K562 (cell line): ENCODE measurements around the gene PACSIN1. TPM values are rescaled to one million over a fixed set of nuclear protein-coding genes. Genes with fewer than 3 reads are reported as not detected.

ENCODE experiments used
- ATAC-seq: fragments of 200-7000 bp; cut with Tn5 transposase; 3 replicates; pipeline ENCODE4 v1.9.1; 2020; ENCODE audit warnings: moderate library complexity
- BruUV-seq: library from RNA; stranded (reverse); fragments of 400-500 nt; replicated peaks from 2 replicates; lab custom pipeline; 2021; lab: Mats Ljungman, UMichigan
- CTCF ChIA-PET: fragments of 300-600 bp; formaldehyde crosslinking; extraction: SDS; loops from one replicate; lab custom pipeline; 2021; ENCODE audit warnings: low intra/inter-chr PET ratio; lab: Yijun Ruan, JAX
- POLR2A ChIA-PET: fragments of 300-600, 350-650 bp; sonication (Branson Sonifier 250); formaldehyde crosslinking; extraction: SDS; loops from one replicate; lab custom pipeline; 2021; ENCODE audit warnings: antibody characterized with exemption, inconsistent platforms; lab: Yijun Ruan, JAX
- DNase-seq, 4 experiments: peaks; one replicate each; pipeline versions ENCODE4 v3.0.0 to v3.0.0-alpha.2; 2011 to 2018; ENCODE audit warnings: low spot score in 3 of 4, mixed read lengths in 3 of 4; ENCODE audit errors: extremely low read depth in 1 of 4
- FAIRE-seq: peaks from 2 replicates; lab custom pipeline; 2011; peaks lifted over from hg19 to GRCh38; lab: Jason Lieb, UNC
- H2AFZ ChIP-seq: 2 replicates; pipeline ENCODE4 v1.6.0; 2011; ENCODE audit warnings: low read depth, low read length, control low read depth, inconsistent platforms
- H3K27ac ChIP-seq: fragments of 200-600 bp; 3 replicates; pipeline ENCODE4 v1.8.0; 2011; ENCODE audit warnings: low read depth, mild to moderate bottlenecking, control low read depth, inconsistent platforms, low read length, moderate library complexity, mixed read lengths; ENCODE audit errors: extremely low read depth
- H3K27me3 ChIP-seq, 2 experiments: fragments of 300-600 bp in 1 of 2; 2 replicates in 1 of 2; 3 replicates in 1 of 2; pipeline versions ENCODE4 v1.6.0 to v1.8.0; 2011; ENCODE audit warnings: inconsistent platforms in 2 of 2, low read length in 2 of 2, mild to moderate bottlenecking in 1 of 2, mixed read lengths in 1 of 2, moderate library complexity in 1 of 2; ENCODE audit not compliant: control insufficient read depth in 2 of 2, insufficient read depth in 2 of 2
- H3K36me3 ChIP-seq: fragments of 300-600 bp; 3 replicates; pipeline ENCODE4 v1.8.0; 2011; ENCODE audit warnings: mild to moderate bottlenecking, low read length, inconsistent platforms; ENCODE audit not compliant: control insufficient read depth, insufficient read depth
- H3K4me1 ChIP-seq, 2 experiments: fragments of 200-600 bp in 1 of 2; replicated peaks in 1 of 2; 2 replicates in 1 of 2; 3 replicates in 1 of 2; pipeline versions ENCODE4 v1.5.1 to v1.8.0; 2011; ENCODE audit warnings: inconsistent platforms in 2 of 2, low read length in 2 of 2, mild to moderate bottlenecking in 1 of 2, mixed read lengths in 1 of 2, moderate library complexity in 1 of 2; ENCODE audit not compliant: control insufficient read depth in 2 of 2, insufficient read depth in 2 of 2
- H3K4me2 ChIP-seq: 2 replicates; pipeline ENCODE4 v1.6.1; 2011; ENCODE audit warnings: low read length, control low read depth, inconsistent platforms, mixed read lengths; ENCODE audit not compliant: insufficient read depth
- H3K4me3 ChIP-seq: fragments of 200-600 bp; sonication (generic), shearing (Covaris generic); 2 replicates; pipeline ENCODE4 v1.5.1; 2016; ENCODE audit warnings: control low read depth, inconsistent platforms
- H3K79me2 ChIP-seq: fragments of 200-600 bp; 3 replicates; pipeline ENCODE4 v1.8.0; 2011; ENCODE audit warnings: low read length, inconsistent platforms; ENCODE audit not compliant: control insufficient read depth, insufficient read depth
- H3K9ac ChIP-seq, 2 experiments: 2 replicates each; pipeline versions ENCODE4 v1.6.0 to v1.6.1; 2011; ENCODE audit warnings: low read depth in 2 of 2, low read length in 2 of 2, control low read depth in 1 of 2, inconsistent platforms in 1 of 2, mild to moderate bottlenecking in 1 of 2, mixed read lengths in 1 of 2; ENCODE audit not compliant: insufficient read depth in 1 of 2
- H3K9me1 ChIP-seq: one replicate; pipeline ENCODE4 v1.6.0; 2011; ENCODE audit warnings: inconsistent platforms, mild to moderate bottlenecking, low read length, moderate library complexity; ENCODE audit not compliant: control insufficient read depth, insufficient read depth
- H3K9me3 ChIP-seq: replicated peaks from 2 replicates; pipeline ENCODE4 v1.5.1; 2011; ENCODE audit warnings: low read depth, low read length, inconsistent platforms; ENCODE audit not compliant: control insufficient read depth, insufficient read depth
- H4K20me1 ChIP-seq: replicated peaks from 2 replicates; pipeline ENCODE4 v1.6.1; 2011; ENCODE audit warnings: low read length, inconsistent platforms, mixed read lengths; ENCODE audit not compliant: control insufficient read depth, insufficient read depth
- FOXP1 ChIP-seq: sonication (generic); formaldehyde crosslinking; IDR thresholded peaks from 2 replicates; pipeline ENCODE4 v1.8.0; 2022; ENCODE audit warnings: mild to moderate bottlenecking, missing genetic modification reagents
- HNRNPL ChIP-seq: fragments of 200-400 bp; formaldehyde crosslinking; IDR thresholded peaks from 2 replicates; pipeline ENCODE4 v1.6.1; 2017; ENCODE audit warnings: low read depth, mild to moderate bottlenecking, low read length
- MYC ChIP-seq, 2 experiments: fragments of 250-450 bp in 1 of 2; sonication (Bioruptor Pico) in 1 of 2; IDR thresholded peaks; 2 replicates each; pipeline versions ENCODE4 v1.5.1 to v1.6.1; 2012 to 2021; ENCODE audit warnings: low read depth in 2 of 2, borderline replicate concordance in 1 of 2, improper control_type of control experiment in 1 of 2, low read length in 1 of 2, mild to moderate bottlenecking in 1 of 2, moderate library complexity in 1 of 2
- RBFOX2 ChIP-seq: fragments of 200-400 bp; formaldehyde crosslinking; IDR thresholded peaks from 2 replicates; pipeline ENCODE4 v1.6.1; 2017; ENCODE audit warnings: low read depth, mild to moderate bottlenecking, low read length, moderate library complexity
- ZBTB7A ChIP-seq: IDR thresholded peaks from 2 replicates; pipeline ENCODE4 v1.6.1; 2011; ENCODE audit warnings: low read depth, mild to moderate bottlenecking, low read length, moderate library complexity, borderline replicate concordance; ENCODE audit not compliant: control insufficient read depth
- WGBS: fragments of 100-300 bp; shearing (Covaris generic); methylation state at CpG from one replicate; pipeline ENCODE4 v1.1.6; 2016; ENCODE audit warnings: low coverage, mixed read lengths; ENCODE audit not compliant: insufficient coverage; ENCODE audit errors: missing lambda C conversion rate; 5-methylcytosine and 5-hydroxymethylcytosine counted together
- in situ Hi-C: fragments of 300-500 bp; cut with MboI; formaldehyde crosslinking; loops from 4 replicates; pipeline ENCODE4 v1.15.0; 2018; ENCODE audit warnings: inconsistent platforms, mixed read lengths
- intact Hi-C: fragments of 100-400 bp; cut with micrococcal nuclease; formaldehyde crosslinking; loops from 2 replicates; pipeline ENCODE4 v1.14.2; 2022
- polyA plus RNA-seq, 8 experiments: library from polyadenylated mRNA; depleted of rRNA in 4 of 8; stranded (reverse) in 5 of 8; unstranded in 3 of 8; fragments of >200 nt; fragmentation: Nextera tagmentation in 2 of 8; fragmentation: Illumina TruSeq in 1 of 8; extraction: Ambion mirVana in 2 of 8; extraction: Trizol in 1 of 8; gene quantifications; 2 replicates each; pipeline versions ENCODE4 v1.2.1 to v1.2.3, GENCODE V29; 2011 to 2014; ENCODE audit warnings: inconsistent platforms in 1 of 8, missing spikeins in 1 of 8
- total RNA-seq, 7 experiments: library from RNA; depleted of rRNA in 6 of 7; stranded (reverse); fragments of >200 nt in 6 of 7; fragmentation: Illumina TruSeq in 2 of 7; extraction: Trizol in 2 of 7; gene quantifications; 2 replicates each; pipeline versions ENCODE4 v1.2.1 to v1.2.3, GENCODE V29; 2011 to 2021; ENCODE audit warnings: low replicate concordance in 1 of 7
- TF ChIP-seq, protein P1 (sequence below), 2 experiments: fragments of 450-650 bp; formaldehyde crosslinking in 1 of 2; IDR thresholded peaks; 2 replicates each; pipeline versions ENCODE4 v1.4.0 to v1.6.1; 2014 to 2020; ENCODE audit warnings: mild to moderate bottlenecking in 2 of 2, borderline replicate concordance in 1 of 2, low read depth in 1 of 2
- TF ChIP-seq, protein P2 (sequence below): sonication (generic); formaldehyde crosslinking; IDR thresholded peaks from 2 replicates; pipeline ENCODE4 v1.8.0; 2022; ENCODE audit warnings: missing genetic modification reagents, mild to moderate bottlenecking, borderline replicate concordance

Gene PACSIN1
- total and polyA plus RNA-seq, 9 of the 15 experiments (the other 6 are each of a cell fraction or from before 2014, with no cell fraction given), result 0.01 to 1.7 (median 0.45) TPM

DNA sequence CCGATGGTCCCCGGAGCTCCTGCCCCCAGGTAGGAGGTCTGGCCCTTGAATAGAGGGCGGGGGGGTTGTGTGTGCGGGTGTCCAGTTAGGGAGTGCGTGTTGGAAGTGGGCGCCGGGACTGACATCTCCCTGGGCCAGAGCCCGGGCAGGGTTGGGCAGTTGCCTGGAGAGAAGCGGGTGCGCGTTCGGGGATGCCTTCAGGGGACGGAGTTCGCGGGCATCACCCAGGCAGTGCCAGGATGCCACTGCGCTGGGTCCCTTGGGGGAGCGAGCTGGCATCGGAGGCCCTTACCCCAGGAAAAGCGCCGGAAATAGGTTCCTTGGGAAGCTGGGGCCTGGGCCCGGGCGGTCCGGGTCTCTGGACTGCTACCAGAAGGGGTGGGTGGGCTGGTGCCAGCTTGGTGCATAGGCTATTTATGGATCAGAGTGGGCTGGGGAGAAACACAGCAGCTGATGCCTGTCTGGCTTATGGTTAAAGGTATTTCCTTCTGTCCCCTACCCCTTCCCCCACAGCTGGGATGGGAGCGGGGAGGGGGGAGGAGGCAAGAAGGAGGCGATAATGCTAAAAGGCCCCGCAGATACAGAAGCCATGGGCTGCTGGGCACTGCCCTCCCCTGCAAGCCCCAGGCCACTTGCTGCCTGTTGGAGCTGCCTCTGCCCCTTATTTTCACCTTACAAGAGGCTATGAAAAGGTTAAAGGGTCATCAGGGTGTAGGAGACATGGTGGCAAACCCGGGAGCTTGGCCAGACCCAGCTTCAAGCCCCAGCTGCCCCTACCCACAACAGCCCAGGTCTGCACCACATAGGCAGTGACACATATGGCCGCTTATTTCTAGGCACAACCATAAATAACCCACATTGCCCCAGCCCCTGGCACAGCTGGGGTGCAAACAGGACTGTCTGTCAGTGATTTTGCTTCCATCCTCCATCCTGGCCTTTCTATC, 638 bp downstream of the PACSIN1 start:
- no TSS peak for BruUV-seq
- no peak for FAIRE-seq
- Histone ChIP-seq H3K4me2 (peak overlapping the region; percentile 72), H3K9me1 (no peaks in the 10 kb centered on the region), H3K4me1 (peaks cover 9 to 21% of the 10 kb centered on the region in 2 experiments; a peak in 4 of 5 replicates), H4K20me1 (no peaks in the 10 kb centered on the region), H3K9me3 (no peaks in the 10 kb centered on the region), H3K9ac (peak overlapping the region; percentile 15 to 89; a peak in 3 of 4 replicates), H3K36me3 (no peaks in the 10 kb centered on the region), H3K27me3 (no peaks in the 10 kb centered on the region; a peak in 1 of 5 replicates), H3K27ac (no peak overlapping the region), H3K4me3 (peak overlapping the region; percentile 45), H3K79me2 (no peaks in the 10 kb centered on the region), H2AFZ (peak overlapping the region; percentile 85)
- peak; percentile 88; the same call in 1 of the 2 replicates for TF ChIP-seq HNRNPL
- TF ChIP-seq ZBTB7A, result 0 out of 2 replicates have a peak, but pooled peaks have one; percentile 2
- TF ChIP-seq MYC (IDR thresholded peaks at IDR 0.05; ENCODE audit: low read depth, low read length), result peak; percentile 6; the same call in 1 of the 2 replicates
- no peak for TF ChIP-seq MYC (CRISPR knock-in tag; IDR thresholded peaks at IDR 0.05; ENCODE audit: borderline replicate concordance, low read depth)
- TF ChIP-seq, protein P1, sequence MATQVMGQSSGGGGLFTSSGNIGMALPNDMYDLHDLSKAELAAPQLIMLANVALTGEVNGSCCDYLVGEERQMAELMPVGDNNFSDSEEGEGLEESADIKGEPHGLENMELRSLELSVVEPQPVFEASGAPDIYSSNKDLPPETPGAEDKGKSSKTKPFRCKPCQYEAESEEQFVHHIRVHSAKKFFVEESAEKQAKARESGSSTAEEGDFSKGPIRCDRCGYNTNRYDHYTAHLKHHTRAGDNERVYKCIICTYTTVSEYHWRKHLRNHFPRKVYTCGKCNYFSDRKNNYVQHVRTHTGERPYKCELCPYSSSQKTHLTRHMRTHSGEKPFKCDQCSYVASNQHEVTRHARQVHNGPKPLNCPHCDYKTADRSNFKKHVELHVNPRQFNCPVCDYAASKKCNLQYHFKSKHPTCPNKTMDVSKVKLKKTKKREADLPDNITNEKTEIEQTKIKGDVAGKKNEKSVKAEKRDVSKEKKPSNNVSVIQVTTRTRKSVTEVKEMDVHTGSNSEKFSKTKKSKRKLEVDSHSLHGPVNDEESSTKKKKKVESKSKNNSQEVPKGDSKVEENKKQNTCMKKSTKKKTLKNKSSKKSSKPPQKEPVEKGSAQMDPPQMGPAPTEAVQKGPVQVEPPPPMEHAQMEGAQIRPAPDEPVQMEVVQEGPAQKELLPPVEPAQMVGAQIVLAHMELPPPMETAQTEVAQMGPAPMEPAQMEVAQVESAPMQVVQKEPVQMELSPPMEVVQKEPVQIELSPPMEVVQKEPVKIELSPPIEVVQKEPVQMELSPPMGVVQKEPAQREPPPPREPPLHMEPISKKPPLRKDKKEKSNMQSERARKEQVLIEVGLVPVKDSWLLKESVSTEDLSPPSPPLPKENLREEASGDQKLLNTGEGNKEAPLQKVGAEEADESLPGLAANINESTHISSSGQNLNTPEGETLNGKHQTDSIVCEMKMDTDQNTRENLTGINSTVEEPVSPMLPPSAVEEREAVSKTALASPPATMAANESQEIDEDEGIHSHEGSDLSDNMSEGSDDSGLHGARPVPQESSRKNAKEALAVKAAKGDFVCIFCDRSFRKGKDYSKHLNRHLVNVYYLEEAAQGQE (IDR thresholded peaks at IDR 0.05; ENCODE audit: borderline replicate concordance), result no peak
- TF ChIP-seq, protein P1 (CRISPR knock-in tag; IDR thresholded peaks at IDR 0.05; ENCODE audit: low read depth), result no peak
- 0 out of 2 replicates have a peak, but pooled peaks have one; percentile 4 for TF ChIP-seq FOXP1 (CRISPR knock-in tag)
- 0 out of 2 replicates have a peak, but pooled peaks have one; percentile 0 for TF ChIP-seq RBFOX2
- TF ChIP-seq, protein P2, sequence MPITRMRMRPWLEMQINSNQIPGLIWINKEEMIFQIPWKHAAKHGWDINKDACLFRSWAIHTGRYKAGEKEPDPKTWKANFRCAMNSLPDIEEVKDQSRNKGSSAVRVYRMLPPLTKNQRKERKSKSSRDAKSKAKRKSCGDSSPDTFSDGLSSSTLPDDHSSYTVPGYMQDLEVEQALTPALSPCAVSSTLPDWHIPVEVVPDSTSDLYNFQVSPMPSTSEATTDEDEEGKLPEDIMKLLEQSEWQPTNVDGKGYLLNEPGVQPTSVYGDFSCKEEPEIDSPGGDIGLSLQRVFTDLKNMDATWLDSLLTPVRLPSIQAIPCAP (CRISPR knock-in tag), result no peak
- CTCF ChIA-PET, result no interaction called here
- 52% methylated on average over 19 of the region's 28 CpGs for WGBS
- intact Hi-C loops (no loop called here), in situ Hi-C loops (loop anchor here (25.0 kb wide), 1 partner anchor 671 kb away; the partner anchor contains the start of gene TCP11)
- no peak for DNase-seq
- no peak; the same call in 2 of the 3 replicates for ATAC-seq
- POLR2A ChIA-PET, result interaction anchor here (0.6 to 2.8 kb wide), 5 partner anchors 9 to 486 kb away, joined by 3 to 10 read pairs (median 4); partner anchors contain the start of gene HMGA1
